GM18909 (cell line): Measurements from ENCODE around the gene TAOK2.

Source experiments
- ATAC-seq: cut with Tn5 transposase; IDR thresholded peaks from one replicate; pipeline ENCODE4 v1.9.1; 2021; ENCODE audit warnings: mild to moderate bottlenecking; ENCODE audit not compliant: unreplicated experiment, poor library complexity

TAOK2 gene

DNA sequence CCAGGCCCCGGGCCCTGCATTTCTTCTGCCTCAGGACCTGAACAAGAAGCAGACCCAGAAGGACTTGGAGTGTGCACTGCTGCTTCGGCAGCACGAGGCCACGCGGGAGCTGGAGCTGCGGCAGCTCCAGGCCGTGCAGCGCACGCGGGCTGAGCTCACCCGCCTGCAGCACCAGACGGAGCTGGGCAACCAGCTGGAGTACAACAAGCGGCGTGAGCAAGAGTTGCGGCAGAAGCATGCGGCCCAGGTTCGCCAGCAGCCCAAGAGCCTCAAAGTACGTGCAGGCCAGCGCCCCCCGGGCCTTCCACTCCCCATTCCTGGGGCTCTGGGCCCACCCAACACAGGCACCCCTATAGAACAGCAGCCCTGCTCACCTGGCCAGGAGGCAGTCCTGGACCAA, 12.6 kb downstream of the TAOK2 start:
- no peak for ATAC-seq

DNA sequence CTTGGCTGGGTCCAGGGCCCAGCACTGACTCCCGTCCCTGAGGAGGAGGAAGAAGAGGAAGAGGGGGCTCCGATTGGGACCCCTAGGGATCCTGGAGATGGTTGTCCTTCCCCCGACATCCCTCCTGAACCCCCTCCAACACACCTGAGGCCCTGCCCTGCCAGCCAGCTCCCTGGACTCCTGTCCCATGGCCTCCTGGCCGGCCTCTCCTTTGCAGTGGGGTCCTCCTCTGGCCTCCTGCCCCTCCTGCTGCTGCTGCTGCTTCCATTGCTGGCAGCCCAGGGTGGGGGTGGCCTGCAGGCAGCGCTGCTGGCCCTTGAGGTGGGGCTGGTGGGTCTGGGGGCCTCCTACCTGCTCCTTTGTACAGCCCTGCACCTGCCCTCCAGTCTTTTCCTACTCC, 13.3 kb downstream of the TAOK2 start:
- no peak for ATAC-seq

DNA sequence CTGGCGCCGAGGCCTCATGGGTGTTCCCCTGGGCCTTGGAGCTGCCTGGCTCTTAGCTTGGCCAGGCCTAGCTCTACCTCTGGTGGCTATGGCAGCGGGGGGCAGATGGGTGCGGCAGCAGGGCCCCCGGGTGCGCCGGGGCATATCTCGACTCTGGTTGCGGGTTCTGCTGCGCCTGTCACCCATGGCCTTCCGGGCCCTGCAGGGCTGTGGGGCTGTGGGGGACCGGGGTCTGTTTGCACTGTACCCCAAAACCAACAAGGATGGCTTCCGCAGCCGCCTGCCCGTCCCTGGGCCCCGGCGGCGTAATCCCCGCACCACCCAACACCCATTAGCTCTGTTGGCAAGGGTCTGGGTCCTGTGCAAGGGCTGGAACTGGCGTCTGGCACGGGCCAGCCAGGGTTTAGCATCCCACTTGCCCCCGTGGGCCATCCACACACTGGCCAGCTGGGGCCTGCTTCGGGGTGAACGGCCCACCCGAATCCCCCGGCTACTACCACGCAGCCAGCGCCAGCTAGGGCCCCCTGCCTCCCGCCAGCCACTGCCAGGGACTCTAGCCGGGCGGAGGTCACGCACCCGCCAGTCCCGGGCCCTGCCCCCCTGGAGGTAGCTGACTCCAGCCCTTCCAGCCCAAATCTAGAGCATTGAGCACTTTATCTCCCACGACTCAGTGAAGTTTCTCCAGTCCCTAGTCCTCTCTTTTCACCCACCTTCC, 13.9 kb downstream of the TAOK2 start:
- no peak for ATAC-seq

DNA sequence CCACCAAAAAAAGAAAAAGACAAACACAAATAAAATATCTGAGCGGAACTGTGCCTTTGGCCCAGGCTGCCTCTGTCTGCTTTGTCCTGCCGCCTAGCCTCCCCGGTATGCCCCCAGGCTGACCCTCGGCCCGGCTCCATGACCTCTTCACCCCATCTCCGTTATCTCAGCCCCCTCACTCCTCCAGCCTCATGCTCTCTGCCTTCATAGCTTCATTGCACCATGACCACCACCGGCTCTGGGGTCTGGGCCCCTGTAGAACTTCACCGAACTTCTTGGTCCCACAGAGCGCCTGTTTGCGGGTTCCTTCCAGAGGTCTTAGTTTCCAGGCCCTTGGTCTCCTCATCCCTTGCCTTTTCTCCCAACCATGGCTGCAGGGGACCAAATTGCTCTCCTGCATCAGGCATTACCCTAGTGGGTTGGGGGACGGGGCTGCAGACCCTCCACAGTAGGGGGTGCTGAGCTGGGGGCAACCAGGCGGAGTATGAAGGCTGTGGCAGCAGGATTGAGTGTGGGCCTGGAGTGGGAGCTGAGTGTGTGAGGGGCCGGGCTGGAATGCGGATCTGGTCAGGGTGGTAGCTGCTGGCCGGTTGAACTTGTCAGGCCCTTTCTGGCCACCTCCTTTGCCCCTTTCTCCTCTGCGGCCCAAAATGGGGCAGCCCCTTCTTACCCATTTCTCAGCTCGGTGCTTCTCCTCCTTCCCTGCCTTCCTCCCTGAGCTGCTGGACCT, 14.8 kb downstream of the TAOK2 start:
- no peak for ATAC-seq

DNA sequence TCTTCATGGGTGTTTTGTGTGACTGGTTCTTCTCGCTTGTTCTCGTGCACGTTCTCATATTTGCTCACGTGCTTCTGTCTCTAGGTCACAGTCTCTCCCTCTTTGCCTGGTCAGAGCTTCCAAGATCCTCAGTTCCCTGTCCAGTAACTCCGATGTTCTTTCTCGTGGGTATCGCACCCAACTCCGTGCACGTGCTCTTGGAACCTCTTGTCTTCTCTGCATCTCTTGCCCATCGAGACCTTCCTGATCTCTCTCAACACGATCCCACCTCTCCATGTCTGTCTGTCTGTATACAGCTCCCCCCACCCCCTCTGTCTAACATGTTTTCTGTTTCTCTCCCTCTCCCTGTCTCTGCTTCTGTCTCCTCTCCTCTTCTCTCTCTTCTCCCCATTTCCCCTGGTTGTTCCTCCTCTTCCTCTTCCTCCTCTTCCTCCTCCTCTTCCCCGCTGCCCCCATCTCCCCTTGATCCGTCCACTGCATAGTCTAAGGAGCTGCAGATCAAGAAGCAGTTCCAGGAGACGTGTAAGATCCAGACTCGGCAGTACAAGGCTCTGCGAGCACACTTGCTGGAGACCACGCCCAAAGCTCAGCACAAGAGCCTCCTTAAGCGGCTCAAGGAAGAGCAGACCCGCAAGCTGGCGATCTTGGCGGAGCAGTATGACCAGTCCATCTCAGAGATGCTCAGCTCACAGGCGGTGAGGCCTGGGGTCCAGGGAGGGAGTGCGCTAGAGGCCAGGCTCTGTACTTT, 15.6 kb downstream of the TAOK2 start:
- ATAC-seq, result no peak

DNA sequence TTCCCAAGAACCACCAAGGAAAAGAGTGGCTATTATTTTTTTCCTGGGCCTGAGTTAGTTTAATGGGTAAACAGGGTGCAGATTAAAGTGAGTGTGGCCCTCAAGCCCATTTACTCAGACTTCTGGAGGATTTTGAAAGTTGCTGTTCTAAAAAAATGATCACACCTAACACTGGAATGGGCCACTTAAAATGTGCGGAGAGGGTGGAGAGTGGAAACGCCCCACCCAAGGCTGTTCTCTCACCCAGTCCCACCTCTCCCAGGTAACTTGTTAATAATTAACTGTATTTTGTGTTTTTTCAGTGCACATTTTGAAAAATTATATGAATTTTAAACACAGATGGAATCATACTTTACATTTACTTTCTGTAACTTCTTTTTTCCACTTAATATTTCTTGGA, 16.4 kb downstream of the TAOK2 start:
- no peak for ATAC-seq

DNA sequence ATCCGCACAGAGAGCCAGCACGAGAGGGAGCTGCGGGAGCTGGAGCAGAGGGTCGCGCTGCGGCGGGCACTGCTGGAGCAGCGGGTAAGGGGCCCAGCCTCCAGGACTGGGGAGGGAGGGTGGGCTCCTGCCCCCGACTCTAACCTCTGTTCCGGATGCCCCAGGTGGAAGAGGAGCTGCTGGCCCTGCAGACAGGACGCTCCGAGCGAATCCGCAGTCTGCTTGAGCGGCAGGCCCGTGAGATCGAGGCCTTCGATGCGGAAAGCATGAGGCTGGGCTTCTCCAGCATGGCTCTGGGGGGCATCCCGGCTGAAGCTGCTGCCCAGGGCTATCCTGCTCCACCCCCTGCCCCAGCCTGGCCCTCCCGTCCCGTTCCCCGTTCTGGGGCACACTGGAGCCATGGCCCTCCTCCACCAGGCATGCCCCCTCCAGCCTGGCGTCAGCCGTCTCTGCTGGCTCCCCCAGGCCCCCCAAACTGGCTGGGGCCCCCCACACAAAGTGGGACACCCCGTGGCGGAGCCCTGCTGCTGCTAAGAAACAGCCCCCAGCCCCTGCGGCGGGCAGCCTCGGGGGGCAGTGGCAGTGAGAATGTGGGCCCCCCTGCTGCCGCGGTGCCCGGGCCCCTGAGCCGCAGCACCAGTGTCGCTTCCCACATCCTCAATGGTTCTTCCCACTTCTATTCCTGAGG, 17.4 kb downstream of the TAOK2 start:
- ATAC-seq, result no peak

DNA sequence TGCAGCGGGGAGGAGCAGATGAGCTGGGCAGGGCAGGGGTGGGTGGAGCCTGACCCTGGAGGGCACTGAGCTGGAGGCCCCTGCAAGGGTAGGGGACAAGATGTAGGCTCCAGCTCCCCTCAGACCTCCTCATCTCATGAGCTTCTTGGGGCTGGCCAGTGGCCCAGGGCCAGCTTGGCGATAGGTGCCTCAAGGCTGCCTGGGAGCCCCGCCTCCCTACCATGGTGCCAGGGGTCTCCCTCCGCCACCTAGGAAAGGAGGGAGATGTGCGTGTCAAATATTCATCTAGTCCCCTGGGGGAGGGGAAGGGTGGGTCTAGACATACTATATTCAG, 17.9 kb downstream of the TAOK2 start:
- ATAC-seq, result no peak

DNA sequence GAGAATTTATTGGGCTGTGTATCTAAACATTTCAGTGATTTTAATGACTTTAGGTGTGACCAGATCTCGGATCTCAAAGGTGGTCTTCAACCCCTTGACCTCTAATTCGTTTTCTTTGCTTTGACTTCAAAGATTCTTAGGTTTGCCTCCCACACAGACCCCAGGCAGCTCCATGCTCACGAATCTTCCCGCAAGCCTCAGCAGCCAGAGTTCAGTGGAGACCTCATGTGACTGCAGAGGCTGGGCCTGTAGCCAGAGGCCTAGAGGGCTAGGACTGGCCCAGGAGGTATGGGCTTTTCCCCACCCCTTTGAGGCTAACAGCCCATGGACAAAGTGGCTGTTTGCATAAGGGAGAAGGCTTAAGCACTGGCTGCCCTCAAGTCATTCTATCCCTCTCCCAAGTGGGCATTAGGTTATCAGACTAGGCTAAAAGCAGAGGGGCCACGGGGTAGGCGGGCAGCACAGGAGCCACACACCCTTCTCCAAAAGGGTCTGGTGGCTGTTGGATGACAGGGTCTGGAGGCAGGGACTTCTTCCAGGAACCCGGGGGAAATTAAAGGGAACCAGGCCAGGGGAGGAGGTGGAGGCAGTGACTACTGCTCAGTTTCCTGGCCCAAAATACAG, 18.8 kb downstream of the TAOK2 start:
- no peak for ATAC-seq

DNA sequence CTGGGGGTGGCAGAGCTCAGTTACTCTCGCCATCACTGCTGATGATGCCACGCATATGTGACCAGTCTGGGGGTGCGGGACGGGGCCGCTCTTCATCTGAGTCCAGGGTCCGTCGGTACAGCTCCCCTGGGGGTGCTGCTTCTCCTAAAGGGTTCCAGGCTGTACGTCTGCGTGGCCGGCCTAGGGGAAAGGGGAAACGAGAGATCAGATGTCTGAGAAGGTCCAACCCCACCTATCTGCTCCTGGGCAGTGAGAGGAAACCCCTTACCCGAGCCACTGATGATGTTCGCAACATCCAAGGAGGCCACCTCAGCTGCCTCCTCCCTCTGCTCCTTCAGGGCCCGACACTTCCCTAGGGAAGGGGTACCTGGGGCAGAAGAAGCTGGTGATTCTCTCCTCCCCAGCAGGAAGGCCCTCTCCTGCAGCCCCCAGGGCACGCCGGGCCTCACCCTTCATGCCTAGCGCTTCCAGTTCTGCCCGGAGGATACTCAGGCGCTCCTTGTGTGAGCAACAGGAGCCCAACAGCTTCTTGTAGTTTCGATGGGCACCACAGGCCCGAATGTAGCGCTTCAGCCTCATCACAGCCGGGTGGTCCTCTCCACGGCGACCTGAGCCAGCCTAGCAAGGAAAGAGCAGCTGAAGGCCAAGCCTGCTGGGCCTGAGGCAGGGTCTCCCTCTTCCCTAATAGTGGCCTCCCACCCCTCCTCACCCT, 19.7 kb downstream of the TAOK2 start:
- ATAC-seq, result no peak

DNA sequence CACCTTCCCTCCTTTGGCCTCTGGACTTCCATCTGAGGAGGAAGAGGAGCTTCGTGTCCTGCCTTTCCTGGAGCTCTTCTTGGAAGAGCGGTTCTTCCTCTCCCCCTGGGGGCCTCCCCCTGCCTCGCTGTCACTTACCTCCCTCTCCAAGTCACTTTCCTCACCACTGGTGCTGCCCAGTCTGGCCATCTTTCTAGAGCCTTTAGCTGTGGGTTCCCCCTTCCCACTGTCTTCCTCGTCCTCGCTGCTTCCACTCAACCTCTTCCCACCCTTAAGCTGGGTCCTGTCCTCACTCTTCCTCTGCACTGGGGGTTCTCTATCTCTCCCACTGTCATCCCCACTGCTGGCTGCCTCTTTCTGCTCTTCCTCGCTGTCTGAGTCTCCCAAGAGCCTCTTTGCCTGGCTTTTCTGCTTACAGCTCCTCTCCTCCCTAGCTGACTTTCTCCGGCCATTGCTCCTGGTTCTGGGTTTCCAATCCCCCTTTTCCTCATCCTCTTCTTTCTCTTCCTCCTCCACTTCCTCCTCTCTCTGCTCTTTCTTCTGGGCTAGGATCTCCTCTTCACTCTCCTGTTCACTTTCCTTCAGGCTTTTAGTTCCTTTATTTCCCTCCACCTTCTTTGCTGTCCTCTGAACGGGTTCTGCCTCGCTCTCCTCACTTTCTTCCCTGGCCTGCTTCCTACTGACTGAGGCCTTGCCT, 20.4 kb downstream of the TAOK2 start:
- no peak for ATAC-seq

DNA sequence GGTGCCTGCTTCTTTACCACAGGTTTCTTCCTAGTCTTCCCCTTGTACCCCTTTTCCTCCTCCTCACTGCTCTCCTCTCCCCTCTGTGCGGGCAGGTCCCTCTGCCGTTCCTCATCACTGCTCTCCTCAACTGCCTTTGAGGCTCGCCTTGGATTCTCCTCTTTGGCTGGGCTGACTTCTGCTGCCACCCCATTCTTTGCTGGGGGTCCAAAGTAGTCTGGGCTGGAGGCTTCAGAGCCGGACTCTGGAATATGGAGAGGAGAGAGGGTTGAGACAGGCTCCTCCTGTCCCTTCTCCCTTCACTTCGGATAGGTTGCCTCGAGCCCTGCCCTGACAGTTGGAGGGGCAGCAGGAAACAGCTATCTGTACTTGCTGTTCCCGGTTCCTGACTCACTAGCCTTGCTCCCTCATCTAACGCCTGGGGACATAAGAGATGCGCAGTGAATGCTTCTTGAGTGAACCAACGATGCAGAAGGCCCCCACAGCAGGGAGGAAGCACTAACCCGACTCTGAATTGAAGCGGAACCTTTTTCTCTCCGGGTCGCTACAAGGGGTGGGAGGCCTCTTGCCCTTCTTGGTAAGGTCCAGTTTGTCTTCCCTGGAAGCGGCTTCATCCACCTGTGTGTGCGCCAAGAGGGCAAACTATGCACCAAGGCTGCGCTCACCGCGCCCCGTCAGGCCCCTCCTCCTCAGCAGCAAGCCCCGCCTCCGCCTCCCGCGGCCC, 21.1 kb downstream of the TAOK2 start:
- ATAC-seq, result peak; percentile 30

DNA sequence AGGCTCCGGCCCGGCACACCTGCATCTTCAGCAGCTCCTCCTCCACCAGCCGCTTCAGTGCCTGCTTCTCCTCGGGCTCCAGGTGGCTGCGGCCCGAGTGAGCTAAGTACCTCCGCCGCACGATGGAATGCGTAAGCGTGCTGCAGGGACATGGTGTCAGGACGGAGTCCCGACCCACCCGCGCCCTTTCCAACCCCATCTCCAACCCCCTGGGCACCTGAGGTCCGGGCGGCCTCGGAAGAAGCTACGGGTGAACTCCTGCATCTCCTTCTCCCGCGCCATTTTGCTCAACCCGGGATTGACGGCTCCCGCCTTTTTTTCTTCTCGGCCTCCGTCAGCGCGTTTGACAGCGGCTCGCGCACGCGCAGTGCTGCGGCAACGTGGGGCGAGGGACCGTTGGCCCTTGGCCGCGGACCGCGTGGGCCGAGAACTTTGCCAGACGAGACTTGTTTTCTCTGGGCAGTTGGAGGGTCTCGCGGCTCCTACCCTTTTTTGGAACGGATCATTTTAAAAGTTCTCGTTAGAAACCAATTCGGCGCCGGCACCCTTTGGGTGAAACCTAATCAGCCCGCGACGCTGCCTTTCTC, 21.7 kb downstream of the TAOK2 start, which contains the start of gene HIRIP3:
TSS of gene HIRIP3 (minus strand) at position 294 of the 587 bp plus-strand sequence. CDS start at position 282, 12 bp downstream.
- ATAC-seq, result peak; percentile 44

DNA sequence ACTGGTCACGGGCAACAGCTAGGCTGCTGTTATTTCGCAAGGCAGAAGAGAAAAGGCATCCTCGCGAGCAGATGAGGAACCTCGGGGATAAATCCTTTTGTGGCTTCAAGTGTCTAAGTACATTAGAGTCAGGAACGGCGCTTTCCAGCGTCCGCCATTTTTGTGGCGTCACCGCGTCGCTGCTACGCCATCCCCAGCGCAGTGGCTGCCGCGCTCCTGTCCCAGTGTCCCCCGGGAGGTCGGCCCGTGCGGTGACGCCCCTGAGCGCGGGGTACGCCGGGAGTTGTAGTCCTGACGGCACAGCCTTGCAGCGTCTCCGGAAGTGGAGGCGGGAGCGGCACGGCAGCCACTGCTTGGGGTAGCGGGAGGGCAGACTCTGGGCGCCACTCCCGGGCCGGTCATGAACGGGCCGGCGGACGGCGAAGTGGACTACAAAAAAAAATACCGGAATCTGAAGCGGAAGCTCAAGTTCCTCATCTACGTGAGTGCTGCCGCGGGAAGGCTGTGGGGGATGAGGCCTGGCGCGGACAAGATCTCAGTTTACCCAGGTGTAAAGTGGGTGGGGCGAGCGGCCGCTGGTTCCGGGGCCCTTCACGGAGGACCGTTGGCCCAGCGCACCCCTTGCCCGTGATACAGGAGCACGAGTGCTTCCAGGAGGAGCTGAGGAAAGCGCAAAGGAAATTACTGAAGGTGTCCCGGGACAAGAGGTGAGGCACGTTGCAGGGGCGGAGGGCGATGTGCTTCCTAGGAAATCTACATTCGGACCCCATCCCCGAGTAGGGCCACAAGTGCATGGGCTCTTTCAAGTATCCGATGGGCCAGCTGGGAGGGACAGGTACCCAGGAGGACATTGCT, 22.5 kb downstream of the TAOK2 start, which contains the start of gene INO80E:
TSS of gene INO80E (plus strand) at position 331 of the 855 bp plus-strand sequence. CDS start at position 401, 70 bp downstream.
- peak; percentile 96 for ATAC-seq

DNA sequence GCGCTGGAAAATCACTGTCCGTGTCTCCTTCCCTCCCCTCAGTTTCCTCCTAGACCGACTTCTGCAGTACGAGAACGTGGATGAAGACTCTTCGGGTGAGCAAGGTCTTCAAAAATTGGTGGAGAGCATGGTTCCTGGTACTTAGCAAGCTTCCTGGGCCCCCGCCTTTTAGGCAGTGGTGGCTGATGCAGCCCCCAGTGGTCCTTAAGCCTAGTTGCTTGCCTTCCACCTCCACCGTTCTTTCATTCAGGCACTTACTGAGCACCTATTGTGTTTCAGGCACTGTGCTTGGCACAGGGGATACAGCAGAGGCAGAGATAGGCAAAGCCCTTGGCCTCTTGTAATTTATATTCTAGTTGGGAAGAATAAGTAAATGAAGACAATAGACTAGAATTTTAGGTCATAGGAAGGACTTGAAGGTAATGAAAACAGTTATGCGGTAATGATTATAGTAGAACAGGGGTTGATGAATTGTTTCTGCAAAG, 23.1 kb downstream of the TAOK2 start:
- no peak for ATAC-seq

DNA sequence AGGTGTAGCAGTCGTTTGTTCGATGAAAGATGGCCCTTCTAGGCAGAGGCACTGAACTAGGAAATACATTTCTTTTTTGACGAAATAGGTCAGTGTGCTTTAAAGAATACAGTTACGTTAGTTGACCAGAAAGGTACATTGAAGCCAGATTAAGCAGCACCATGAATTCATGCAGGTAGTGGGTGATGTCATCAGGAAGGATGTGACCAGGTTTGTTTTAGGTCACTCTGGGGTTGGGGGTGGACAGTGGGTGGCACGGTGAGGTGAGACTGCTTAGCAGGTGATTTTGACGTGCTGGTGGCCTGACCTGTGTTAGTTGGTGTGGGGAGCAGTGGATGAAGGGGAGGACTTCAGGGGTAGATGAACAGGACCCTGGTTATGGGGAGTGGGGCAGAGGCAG, 25.9 kb downstream of the TAOK2 start:
- no peak for ATAC-seq
